Lung (tissue), 12 donors: Measurements from ENCODE around the gene TBRG4. TPM values are rescaled to one million over a fixed set of nuclear protein-coding genes. Genes with fewer than 3 reads are reported as not detected.
A peak's percentile ranks its signal among the peaks of the same experiment; 100 is the strongest.

Source experiments
- ATAC-seq: fragments of 200-7000 bp; cut with Tn5 transposase; one replicate; pipeline ENCODE4 v1.9.1; 2020; ENCODE audit warnings: moderate number of reproducible peaks; ENCODE audit not compliant: insufficient read depth, low FRiP score
- DNase-seq, 3 donors: peaks; one replicate each; pipeline ENCODE4 v3.0.0-alpha.2; 2013 to 2017
- H3K27ac ChIP-seq, 2 donors: one replicate each; pipeline ENCODE4 v1.5.1; 2013; ENCODE audit warnings: mild to moderate bottlenecking in 2 of 2, moderate library complexity in 2 of 2, control low read depth in 1 of 2, inconsistent platforms in 1 of 2, low read depth in 1 of 2, low read length in 1 of 2
- H3K27me3 ChIP-seq, 3 donors: one replicate each; pipeline ENCODE4 v1.5.1; 2013; ENCODE audit warnings: low read length in 2 of 3; ENCODE audit not compliant: control insufficient read depth in 3 of 3, insufficient read depth in 3 of 3
- H3K36me3 ChIP-seq, 4 donors: one replicate each; pipeline ENCODE4 v1.5.1; 2013; ENCODE audit warnings: low read length in 4 of 4, mild to moderate bottlenecking in 1 of 4, moderate library complexity in 1 of 4; ENCODE audit not compliant: control insufficient read depth in 4 of 4, insufficient read depth in 4 of 4
- H3K4me1 ChIP-seq, 5 donors: one replicate each; pipeline ENCODE4 v1.5.1; 2013; ENCODE audit warnings: low read length in 5 of 5, mild to moderate bottlenecking in 2 of 5, moderate library complexity in 1 of 5; ENCODE audit not compliant: control insufficient read depth in 5 of 5, insufficient read depth in 5 of 5
- H3K4me3 ChIP-seq: one replicate; pipeline ENCODE4 v1.5.1; 2013; ENCODE audit warnings: mild to moderate bottlenecking, control low read depth, moderate library complexity
- H3K9ac ChIP-seq, 2 donors: one replicate each; pipeline ENCODE4 v1.5.1; 2013; ENCODE audit warnings: low read length in 2 of 2, control low read depth in 1 of 2; ENCODE audit not compliant: insufficient read depth in 1 of 2
- H3K9me3 ChIP-seq, 4 donors: one replicate each; pipeline ENCODE4 v1.5.1; 2013; ENCODE audit warnings: low read length in 3 of 4, mild to moderate bottlenecking in 1 of 4, moderate library complexity in 1 of 4; ENCODE audit not compliant: control insufficient read depth in 4 of 4, insufficient read depth in 3 of 4
- CTCF ChIP-seq: IDR thresholded peaks from 2 replicates; pipeline ENCODE4 v1.5.1; 2012; ENCODE audit warnings: mild to moderate bottlenecking; ENCODE audit errors: control extremely low read depth, extremely low read depth
- WGBS, 2 donors: extraction: QIAGEN DNeasy Blood & Tissue Kit; methylation state at CpG; one replicate each; pipeline ENCODE4 v1.1.7; 2013; 5-methylcytosine and 5-hydroxymethylcytosine counted together
- polyA plus RNA-seq, 2 donors: library from polyadenylated mRNA; stranded (reverse); fragments of 200-250 nt; gene quantifications; one replicate each; pipeline ENCODE4 v1.2.1, GENCODE V29; 2013
- total RNA-seq, 2 donors: library from RNA; depleted of rRNA in 1 of 2; stranded (reverse); fragments of >200 nt in 1 of 2; gene quantifications; one replicate each; pipeline ENCODE4 v1.2.1, GENCODE V29; 2014 to 2021
- donor health status: control.
- donor health status: control.
- donor health status: Bipolar disorder and iron deficiency.
- donor health status: healthy.
- donor health status: DM: yes; HTN: yes; CAD: no.

Gene TBRG4
- total and polyA plus RNA-seq, 4 donors, result 32.2 to 65.6 (median 46.9) TPM

- WGBS, 2 donors, result 90 to 93% methylated on average over 3 of the region's 3 CpGs
- DNase-seq (no peak), ATAC-seq (no peak)
- Histone ChIP-seq H3K27ac (no peak overlapping the region), H3K4me1 (peaks cover 0 to 3% (median 0%) of the 10 kb centered on the region in 5 donors), H3K9ac (no peak overlapping the region), H3K4me3 (no peak overlapping the region), H3K27me3 (no peaks in the 10 kb centered on the region), H3K9me3 (no peaks in the 10 kb centered on the region), H3K36me3 (no peaks in the 10 kb centered on the region)
- no peak for TF ChIP-seq CTCF
Observed at GRCh38 chr7:45119550-45119949, 8.1 kb upstream of the TBRG4 start.

GRCh38 chr7:45118889-45119331 lies 7.4 kb upstream of the TBRG4 start:
- no peak for ATAC-seq
- no peaks in the 10 kb centered on the region for H3K27me3 ChIP-seq
- no peaks in the 10 kb centered on the region for H3K36me3 ChIP-seq
- peaks cover 0 to 3% (median 0%) of the 10 kb centered on the region in 5 donors for H3K4me1 ChIP-seq
- TF ChIP-seq CTCF, result no peak
- H3K9me3 ChIP-seq, result no peaks in the 10 kb centered on the region
- DNase-seq, result no peak
- H3K4me3 ChIP-seq, result no peak overlapping the region
- WGBS, 2 donors, result 84 to 92% methylated on average over 3 of the region's 3 CpGs
- no peak overlapping the region for H3K27ac ChIP-seq
- no peak overlapping the region for H3K9ac ChIP-seq

- Histone ChIP-seq H3K27me3 (no peaks in the 10 kb centered on the region), H3K36me3 (no peaks in the 10 kb centered on the region), H3K9me3 (no peaks in the 10 kb centered on the region), H3K27ac (no peak overlapping the region), H3K4me3 (no peak overlapping the region), H3K4me1 (peaks cover 0 to 3% (median 0%) of the 10 kb centered on the region in 5 donors), H3K9ac (no peak overlapping the region)
- no peak for DNase-seq
- 88 to 92% methylated on average over 4 of the region's 4 CpGs for WGBS, 2 donors
- no peak for ATAC-seq
- no peak for TF ChIP-seq CTCF
Observed at GRCh38 chr7:45118292-45118691, 6.8 kb upstream of the TBRG4 start.

- Histone ChIP-seq H3K9ac (peak overlapping the region in 1 of 2 donors; percentile 11), H3K4me1 (peaks cover 0 to 2% (median 0%) of the 10 kb centered on the region in 5 donors), H3K4me3 (no peak overlapping the region), H3K36me3 (no peaks in the 10 kb centered on the region), H3K9me3 (no peaks in the 10 kb centered on the region), H3K27ac (no peak overlapping the region), H3K27me3 (no peaks in the 10 kb centered on the region)
- DNase-seq (no peak), ATAC-seq (no peak)
- no peak for TF ChIP-seq CTCF
- 86% methylated on average over 4 of the region's 4 CpGs for WGBS, 2 donors
Observed at GRCh38 chr7:45117582-45117981, 6.1 kb upstream of the TBRG4 start.
